KOPT-K1 (cell line): Measurements from ENCODE around the gene SPTBN1.

ENCODE experiments used
- H3K27ac ChIP-seq: fragments of 200-600 bp; sonication (generic); 2 replicates; pipeline ENCODE4 v1.5.1; 2016; ENCODE audit warnings: antibody characterized with exemption, mild to moderate bottlenecking, low read depth, low read length; ENCODE audit not compliant: poor library complexity, severe bottlenecking
- H3K36me3 ChIP-seq: fragments of 200-600 bp; sonication (generic); 2 replicates; pipeline ENCODE4 v1.5.1; 2017; ENCODE audit warnings: antibody characterized with exemption, mild to moderate bottlenecking, low read length, moderate library complexity; ENCODE audit not compliant: insufficient read depth
- H3K9me3 ChIP-seq: fragments of 200-600 bp; sonication (generic); 2 replicates; pipeline ENCODE4 v1.5.1; 2017; ENCODE audit warnings: antibody characterized with exemption, low read length, mild to moderate bottlenecking; ENCODE audit not compliant: insufficient read depth, poor library complexity, severe bottlenecking

Gene SPTBN1

DNA sequence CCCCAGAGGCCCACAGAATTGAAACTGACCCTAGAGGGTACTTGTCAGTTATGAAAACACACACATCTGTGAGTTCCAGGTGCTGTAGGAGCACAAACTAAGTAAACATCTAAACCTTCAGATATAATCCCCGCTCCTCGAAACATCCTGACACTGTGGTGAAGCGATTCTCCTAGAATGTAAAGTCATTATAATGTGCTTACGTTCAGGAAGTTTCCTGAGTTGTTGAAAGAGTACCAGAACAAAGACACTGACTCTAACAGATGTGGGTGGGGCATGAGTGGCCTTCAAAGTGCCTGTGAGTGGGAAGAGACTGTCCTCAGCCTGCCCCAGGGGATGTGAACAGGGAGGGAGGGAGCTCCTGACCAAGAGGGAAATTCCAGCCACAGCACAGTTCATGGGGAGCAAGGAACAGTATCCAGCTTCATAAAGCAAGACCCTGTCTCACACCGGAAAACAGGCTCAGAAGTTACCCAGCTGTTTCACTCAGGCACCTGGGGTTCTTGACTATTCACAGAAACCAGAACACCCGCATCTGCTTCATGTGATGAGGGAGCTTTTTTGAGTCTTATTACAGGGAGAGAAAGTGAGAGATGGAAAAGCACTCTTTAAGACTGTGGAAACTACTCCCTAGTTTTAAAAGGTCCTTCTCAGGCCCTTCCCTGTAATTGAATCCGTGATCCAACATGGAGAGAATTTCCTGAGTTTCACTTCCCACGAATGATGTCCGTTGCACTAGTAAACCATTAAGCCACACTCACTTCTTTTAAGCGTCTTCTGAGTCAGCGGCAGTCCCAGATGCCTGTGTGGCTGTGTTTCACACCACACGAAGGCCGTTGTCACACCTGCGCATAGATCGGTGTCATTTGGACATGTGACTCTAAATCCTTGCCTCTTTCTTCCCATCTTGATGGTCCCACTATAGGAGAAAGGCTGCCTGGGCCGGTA lies 178.7 kb downstream of the SPTBN1 start:
- H3K36me3 ChIP-seq = peaks cover 99% of the 10 kb centered on the region

DNA sequence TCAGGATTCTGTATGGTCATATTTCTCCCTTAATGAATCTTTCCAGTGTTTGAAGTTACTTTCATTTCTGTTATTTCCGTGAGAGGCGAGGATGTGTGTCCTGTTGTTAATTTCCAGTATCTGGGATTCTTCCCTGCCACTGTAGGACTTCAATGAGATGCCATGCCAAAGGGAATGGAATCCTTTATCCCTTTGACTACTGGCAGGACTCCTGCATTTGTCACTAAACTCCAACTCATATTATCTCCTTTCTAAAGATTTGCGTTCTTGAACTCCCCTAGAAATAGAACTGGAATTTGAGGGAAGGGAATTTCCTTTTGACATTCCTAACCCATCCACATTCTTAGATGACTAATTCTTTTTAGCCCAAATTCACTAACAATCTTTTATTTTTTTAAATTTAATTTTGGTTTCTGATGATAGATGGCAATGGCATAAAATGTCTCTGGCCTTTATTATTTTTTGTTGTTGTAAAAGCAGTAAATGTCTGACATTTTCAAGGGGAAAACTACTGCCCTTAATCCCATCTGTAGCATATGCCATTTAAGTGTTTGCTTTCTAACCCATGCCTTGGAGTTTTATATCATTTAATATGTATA lies 179.5 kb downstream of the SPTBN1 start:
- H3K27ac ChIP-seq = peak overlapping the region; percentile 67
- peaks cover 99% of the 10 kb centered on the region for H3K36me3 ChIP-seq
- H3K9me3 ChIP-seq = no peaks in the 10 kb centered on the region

More for the DNA sequence above, 178.7 kb downstream of the SPTBN1 start:
- H3K9me3 ChIP-seq = no peaks in the 10 kb centered on the region
- H3K27ac ChIP-seq = peak overlapping the region; percentile 67

DNA sequence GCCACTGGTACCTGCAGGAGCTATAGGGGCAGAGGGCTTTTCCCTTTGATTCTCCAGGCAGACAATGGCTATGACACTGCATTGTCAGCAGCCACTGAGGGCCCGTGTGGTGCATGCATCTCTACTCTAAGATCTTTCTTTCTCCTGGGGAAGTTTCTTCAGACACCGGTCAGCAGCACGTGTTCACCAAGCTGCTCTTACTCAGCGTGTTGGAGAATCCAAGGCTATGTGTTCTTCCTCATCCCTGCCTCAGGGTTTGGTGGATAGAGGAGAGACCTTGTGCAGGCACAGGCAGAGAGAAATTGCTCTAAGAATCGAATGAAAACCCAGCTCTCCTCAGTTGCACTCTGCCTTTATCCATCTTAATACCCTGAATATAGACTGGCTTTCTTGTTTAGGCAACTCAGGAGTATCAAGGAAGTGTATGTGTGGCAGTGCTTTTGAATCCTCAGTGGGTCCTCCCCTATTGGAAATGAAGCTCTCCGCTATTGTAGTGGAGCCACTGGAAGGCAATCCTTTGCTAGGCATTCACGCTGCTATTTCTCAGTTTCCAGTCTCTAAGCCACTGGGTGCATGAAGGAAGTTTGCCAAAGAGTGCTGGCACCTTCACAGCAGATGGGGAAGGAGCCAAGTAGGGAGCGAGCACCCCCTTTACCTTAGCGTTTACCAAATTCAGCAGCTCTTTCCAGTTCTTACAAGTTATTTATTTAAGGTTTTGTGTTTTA lies 180.4 kb downstream of the SPTBN1 start:
- Histone ChIP-seq H3K36me3 (peaks cover 99% of the 10 kb centered on the region), H3K27ac (no peak overlapping the region), H3K9me3 (no peaks in the 10 kb centered on the region)

DNA sequence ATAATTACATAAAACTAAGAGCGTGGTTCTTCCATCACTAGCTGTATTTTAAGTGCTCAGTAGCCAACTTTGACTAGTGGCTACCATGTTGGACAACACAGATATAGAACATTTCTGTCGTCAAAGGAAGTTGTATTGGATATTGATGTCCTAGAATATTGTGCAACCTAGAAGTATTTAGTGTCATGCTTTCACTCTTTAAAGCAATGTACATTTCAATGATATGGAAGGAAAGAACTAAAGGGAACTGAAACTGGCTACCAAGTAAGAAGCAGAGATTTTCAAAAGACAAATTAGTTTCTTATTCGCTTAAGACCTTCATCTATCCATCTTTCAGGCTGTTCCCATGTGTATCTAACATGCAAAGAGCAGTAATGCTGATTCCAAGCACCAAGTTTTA lies 182.0 kb downstream of the SPTBN1 start:
- Histone ChIP-seq H3K27ac (no peak overlapping the region), H3K36me3 (peaks cover 99% of the 10 kb centered on the region), H3K9me3 (no peaks in the 10 kb centered on the region)

DNA sequence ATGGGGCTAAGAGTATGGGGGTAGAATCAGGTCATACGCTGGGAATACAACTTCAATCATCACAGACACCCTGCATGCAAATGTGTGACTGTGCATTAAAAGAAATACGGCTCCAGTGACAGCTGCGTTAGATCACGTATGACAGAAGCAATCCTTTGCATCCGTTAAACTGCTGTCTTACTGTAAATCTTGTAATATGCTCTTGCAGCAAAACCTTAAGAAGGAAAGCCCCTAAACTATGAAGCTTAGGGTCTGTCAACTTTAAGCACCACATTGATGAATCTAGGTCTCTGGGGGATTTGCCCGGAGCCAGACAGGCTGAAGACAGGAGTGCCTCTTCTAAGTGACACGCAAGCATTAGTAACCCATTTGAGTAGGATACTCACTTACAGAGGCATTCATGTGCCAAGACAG lies 182.7 kb downstream of the SPTBN1 start:
- Histone ChIP-seq H3K9me3 (no peaks in the 10 kb centered on the region), H3K27ac (no peak overlapping the region), H3K36me3 (peaks cover 99% of the 10 kb centered on the region)

DNA sequence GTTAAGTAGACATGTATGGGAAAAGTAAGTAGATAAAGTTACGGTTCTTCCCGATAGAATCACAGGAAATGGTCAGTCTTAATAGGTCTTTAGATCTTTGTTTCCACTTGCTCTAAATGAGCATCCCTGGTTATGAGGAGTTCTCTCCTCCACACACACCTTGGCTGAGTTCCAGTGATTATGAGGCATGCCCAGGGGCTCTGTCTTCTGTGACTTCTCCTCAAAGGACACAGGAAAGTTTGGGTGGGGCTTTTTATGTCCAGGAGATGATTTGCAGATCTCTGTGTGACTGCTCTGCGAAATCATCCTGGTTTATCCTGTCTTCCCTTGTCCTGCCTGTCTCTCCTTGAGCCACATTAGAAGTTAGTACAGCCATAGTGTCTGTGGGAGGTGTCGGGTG lies 183.5 kb downstream of the SPTBN1 start:
- Histone ChIP-seq H3K9me3 (no peaks in the 10 kb centered on the region), H3K27ac (no peak overlapping the region), H3K36me3 (peaks cover 99% of the 10 kb centered on the region)

DNA sequence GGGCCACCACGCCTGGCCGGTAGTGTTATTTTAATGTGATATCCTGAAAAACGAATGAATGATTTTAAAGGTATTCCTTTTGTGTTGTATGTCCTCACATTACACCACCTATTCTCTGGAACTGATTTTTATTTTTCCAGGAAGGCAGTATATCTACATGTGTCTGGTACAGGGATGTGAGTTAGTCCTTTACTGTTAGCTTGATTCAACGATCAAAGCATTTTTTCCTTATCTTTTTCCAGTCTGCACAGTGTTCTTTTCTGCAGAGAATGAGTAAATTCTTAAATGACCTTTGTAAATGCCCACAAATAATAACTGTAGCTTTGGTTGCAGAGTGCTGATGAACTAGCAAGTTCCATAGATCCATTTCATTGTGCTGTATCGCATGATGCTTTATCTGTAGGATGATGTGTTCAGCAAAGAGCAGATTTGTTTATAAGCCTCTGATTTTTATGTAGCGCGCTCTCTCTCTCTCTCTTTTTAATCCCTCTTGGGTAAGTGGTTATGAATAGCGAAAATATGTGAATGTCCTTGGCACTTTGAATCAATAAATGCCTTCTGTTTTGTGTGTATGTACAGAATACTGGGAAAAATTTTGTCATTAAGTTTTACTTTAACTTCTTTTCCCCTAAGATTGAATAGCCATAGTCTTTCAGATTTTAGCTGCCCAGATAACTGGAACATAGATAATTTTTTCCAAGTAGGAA lies 184.9 kb downstream of the SPTBN1 start:
- no peak overlapping the region for H3K27ac ChIP-seq
- H3K36me3 ChIP-seq = peaks cover 99% of the 10 kb centered on the region
- H3K9me3 ChIP-seq = no peaks in the 10 kb centered on the region

DNA sequence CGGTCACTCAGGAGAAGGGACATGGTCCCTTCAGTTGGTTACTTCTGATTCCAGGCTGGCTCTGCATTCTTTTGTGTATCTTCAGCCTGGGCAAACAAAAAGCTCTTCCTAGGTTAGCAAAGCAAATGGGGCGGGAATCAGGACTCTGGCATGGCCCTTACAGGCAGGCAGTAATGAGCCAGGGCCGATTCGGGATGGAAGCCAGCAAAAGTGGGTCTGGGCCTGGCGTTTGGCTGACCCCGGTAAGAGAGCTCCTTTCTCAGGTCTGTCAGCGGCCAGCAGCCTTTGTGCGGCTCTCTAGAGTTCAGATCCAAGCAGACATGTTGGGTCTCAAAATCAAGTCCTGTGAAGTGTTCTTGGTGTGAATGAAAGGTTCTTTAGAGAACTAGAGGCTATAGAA lies 185.9 kb downstream of the SPTBN1 start:
- no peak overlapping the region for H3K27ac ChIP-seq
- H3K36me3 ChIP-seq = peaks cover 100% of the 10 kb centered on the region

DNA sequence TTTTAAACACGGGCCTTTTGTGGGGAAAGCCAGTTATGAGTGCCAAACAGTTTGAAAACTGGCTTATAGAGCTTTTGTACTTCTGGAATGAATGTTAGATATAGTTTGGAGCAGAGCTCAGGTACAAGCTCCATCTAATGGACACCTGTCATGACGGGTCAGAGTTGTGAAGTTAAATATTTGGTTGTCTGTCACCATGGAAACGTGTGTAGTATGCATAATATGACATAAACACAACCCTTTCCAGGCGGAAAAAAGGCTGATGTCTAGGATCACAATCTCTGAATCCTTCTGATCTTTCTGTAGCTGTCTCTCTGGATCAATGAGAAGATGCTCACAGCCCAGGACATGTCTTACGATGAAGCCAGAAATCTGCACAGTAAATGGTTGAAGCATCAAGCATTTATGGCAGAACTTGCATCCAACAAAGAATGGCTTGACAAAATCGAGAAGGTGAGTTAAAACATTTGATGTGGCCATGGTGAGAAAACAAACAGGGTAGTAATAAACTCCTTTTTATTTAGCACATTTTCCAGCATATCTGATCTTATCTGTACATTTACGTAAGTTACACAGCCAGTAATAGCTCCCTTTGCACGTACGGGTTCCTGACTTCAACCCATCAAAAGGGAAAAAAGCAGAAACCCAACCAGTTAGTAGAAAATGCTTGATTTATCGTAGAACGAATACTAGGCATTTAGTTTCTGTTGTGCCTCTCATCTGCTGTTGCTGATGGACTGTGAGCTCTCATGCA lies 186.7 kb downstream of the SPTBN1 start:
- Histone ChIP-seq H3K27ac (no peak overlapping the region), H3K9me3 (no peaks in the 10 kb centered on the region), H3K36me3 (peaks cover 100% of the 10 kb centered on the region)

More for the DNA sequence above, 185.9 kb downstream of the SPTBN1 start:
- no peaks in the 10 kb centered on the region for H3K9me3 ChIP-seq

DNA sequence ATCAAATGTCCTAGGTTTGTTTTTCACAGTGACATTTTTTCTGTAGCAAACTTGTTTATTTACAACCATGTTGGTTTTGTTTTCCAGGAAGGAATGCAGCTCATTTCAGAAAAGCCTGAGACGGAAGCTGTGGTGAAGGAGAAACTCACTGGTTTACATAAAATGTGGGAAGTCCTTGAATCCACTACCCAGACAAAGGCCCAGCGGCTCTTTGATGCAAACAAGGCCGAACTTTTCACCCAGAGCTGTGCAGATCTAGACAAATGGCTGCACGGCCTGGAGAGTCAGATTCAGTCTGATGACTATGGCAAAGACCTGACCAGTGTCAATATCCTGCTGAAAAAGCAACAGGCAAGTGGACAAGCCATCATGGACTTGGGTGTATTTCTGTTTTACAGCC lies 188.1 kb downstream of the SPTBN1 start:
- Histone ChIP-seq H3K9me3 (no peaks in the 10 kb centered on the region), H3K36me3 (peaks cover 100% of the 10 kb centered on the region), H3K27ac (no peak overlapping the region)

DNA sequence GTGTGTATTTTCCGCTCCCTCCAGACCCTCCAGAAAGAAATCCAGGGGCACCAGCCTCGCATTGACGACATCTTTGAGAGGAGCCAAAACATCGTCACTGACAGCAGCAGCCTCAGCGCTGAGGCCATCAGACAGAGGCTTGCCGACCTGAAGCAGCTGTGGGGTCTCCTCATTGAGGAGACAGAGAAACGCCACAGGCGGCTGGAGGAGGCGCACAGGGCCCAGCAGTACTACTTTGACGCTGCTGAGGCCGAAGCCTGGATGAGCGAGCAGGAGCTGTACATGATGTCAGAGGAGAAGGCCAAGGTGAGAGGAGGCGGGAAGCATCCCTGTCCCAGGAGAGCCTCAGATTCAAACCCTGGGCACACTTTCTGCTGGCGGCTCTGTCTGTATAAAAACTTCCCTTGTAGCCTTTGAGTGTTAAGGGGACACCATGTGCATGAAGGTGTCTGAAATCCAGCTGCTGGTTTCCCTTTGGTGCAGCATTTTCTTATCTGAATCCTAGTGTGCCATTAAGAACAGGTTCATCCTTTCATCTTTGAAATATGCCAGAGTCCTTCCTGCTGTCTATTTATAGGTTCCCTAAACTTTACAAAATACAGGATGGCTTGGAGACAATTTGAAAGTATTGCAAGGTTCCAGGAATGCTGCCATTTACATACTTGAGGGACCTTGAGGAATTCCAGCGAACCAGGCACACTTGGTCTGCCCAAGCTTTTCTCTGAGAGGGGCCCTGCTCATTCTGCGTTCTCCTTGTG lies 190.2 kb downstream of the SPTBN1 start:
- Histone ChIP-seq H3K9me3 (no peaks in the 10 kb centered on the region), H3K36me3 (peaks cover 100% of the 10 kb centered on the region), H3K27ac (no peak overlapping the region)

DNA sequence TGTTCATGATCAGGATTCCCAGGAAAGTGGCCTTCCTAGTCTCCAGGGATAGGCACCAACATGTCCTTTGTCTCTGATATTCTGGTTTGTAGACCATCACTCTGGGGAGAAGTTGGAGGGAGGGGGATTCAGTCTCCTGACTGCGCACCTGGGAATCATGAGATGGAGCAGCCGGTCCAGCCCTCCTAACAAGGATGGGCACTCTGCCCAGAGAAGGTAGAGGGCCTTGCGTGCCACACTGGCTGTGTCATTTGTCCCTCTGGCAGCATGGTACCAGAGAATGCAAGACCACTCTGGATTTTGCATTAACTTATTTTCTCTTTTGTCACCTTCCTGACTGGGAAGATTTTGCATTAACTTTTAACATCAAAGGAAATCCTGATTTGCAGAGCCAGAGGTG lies 192.1 kb downstream of the SPTBN1 start:
- H3K36me3 ChIP-seq = peaks cover 100% of the 10 kb centered on the region
- H3K27ac ChIP-seq = no peak overlapping the region
- H3K9me3 ChIP-seq = no peaks in the 10 kb centered on the region

DNA sequence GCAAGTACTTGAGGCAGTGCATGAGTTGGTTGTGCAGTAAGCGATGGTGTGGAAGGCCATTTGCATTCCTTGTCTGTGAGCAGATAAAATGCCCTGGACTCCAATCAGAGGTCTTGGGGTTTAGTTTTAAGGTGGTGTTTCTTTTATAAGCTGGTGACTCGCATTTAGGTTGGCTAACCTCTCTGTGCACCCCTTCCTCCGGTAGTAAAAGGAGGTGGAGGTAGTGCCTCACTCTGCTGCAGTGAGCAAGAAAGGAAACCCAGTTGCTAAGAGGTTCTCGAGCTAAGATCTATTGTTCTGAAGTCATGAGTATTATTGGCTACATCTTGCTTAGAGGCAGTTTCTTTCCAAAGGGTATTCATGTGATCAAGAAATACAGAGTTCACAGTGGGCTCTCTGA lies 193.1 kb downstream of the SPTBN1 start:
- H3K36me3 ChIP-seq = peaks cover 100% of the 10 kb centered on the region
- no peaks in the 10 kb centered on the region for H3K9me3 ChIP-seq
- H3K27ac ChIP-seq = no peak overlapping the region

DNA sequence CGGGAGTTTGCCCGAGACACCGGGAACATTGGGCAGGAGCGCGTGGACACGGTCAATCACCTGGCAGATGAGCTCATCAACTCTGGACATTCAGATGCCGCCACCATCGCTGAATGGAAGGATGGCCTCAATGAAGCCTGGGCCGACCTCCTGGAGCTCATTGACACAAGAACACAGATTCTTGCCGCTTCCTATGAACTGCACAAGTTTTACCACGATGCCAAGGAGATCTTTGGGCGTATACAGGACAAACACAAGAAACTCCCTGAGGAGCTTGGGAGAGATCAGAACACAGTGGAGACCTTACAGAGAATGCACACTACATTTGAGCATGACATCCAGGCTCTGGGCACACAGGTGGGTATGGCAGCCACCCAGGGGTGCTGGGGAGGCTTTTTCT lies 193.5 kb downstream of the SPTBN1 start:
- peaks cover 100% of the 10 kb centered on the region for H3K36me3 ChIP-seq
- no peaks in the 10 kb centered on the region for H3K9me3 ChIP-seq
- H3K27ac ChIP-seq = no peak overlapping the region
